Smooth muscle cell (in vitro differentiated cells): ENCODE data around the gene ZSCAN10. TPM values are rescaled to one million over a fixed set of nuclear protein-coding genes. Genes with fewer than 3 reads are reported as not detected.

Experiments
- DNase-seq: peaks from one replicate; lab custom pipeline; 2025; ENCODE audit not compliant: unreplicated experiment; lab: John Stamatoyannopoulos, UW
- H2AFZ ChIP-seq: fragments of 200-600 bp; sonication (generic); 2 replicates; pipeline ENCODE4 v1.6.0; 2016; ENCODE audit warnings: antibody characterized with exemption, low read depth, mild to moderate bottlenecking
- H3F3A ChIP-seq: fragments of 200-600 bp; sonication (generic); 2 replicates; pipeline ENCODE4 v1.6.0; 2017; ENCODE audit warnings: antibody characterized with exemption, low read depth
- H3K27ac ChIP-seq: fragments of 200-600 bp; sonication (generic); 2 replicates; pipeline ENCODE4 v1.5.1; 2016; ENCODE audit warnings: low read depth, mild to moderate bottlenecking
- H3K27me3 ChIP-seq: fragments of 200-600 bp; sonication (generic); 2 replicates; pipeline ENCODE4 v1.6.1; 2016; ENCODE audit warnings: low read depth, mild to moderate bottlenecking
- H3K36me3 ChIP-seq: fragments of 200-600 bp; sonication (generic); 2 replicates; pipeline ENCODE4 v1.5.1; 2016; ENCODE audit warnings: low read depth
- H3K4me1 ChIP-seq: fragments of 200-600 bp; sonication (generic); 2 replicates; pipeline ENCODE4 v1.5.1; 2016; ENCODE audit warnings: low read depth
- H3K4me2 ChIP-seq: fragments of 200-600 bp; sonication (generic); 2 replicates; pipeline ENCODE4 v1.6.0; 2016; ENCODE audit warnings: mild to moderate bottlenecking
- H3K4me3 ChIP-seq: fragments of 200-600 bp; sonication (generic); 2 replicates; pipeline ENCODE4 v1.5.1; 2016; ENCODE audit warnings: mild to moderate bottlenecking
- H3K79me2 ChIP-seq: fragments of 200-600 bp; sonication (generic); 2 replicates; pipeline ENCODE4 v1.6.0; 2016; ENCODE audit warnings: low read depth, mild to moderate bottlenecking
- H3K9ac ChIP-seq: fragments of 200-600 bp; sonication (generic); 2 replicates; pipeline ENCODE4 v1.6.0; 2016; ENCODE audit warnings: low read depth
- H3K9me3 ChIP-seq: fragments of 200-600 bp; sonication (generic); replicated peaks from 2 replicates; pipeline ENCODE4 v1.5.1; 2016; ENCODE audit warnings: low read depth
- H4K20me1 ChIP-seq: fragments of 200-600 bp; sonication (generic); 2 replicates; pipeline ENCODE4 v1.6.0; 2016; ENCODE audit warnings: low read depth
- WGBS: methylation state at CpG from one replicate; pipeline ENCODE4 v1.1.7; 2016; ENCODE audit warnings: low lambda C conversion rate; 5-methylcytosine and 5-hydroxymethylcytosine counted together
- polyA plus RNA-seq: library from polyadenylated mRNA; unstranded; fragments of >200 nt; fragmentation: Nextera tagmentation; extraction: Ambion mirVana; gene quantifications from 2 replicates; pipeline ENCODE4 v1.2.1, GENCODE V29; 2016
- total RNA-seq: library from RNA; depleted of rRNA; stranded (reverse); fragments of >200 nt; gene quantifications from 2 replicates; pipeline ENCODE4 v1.2.3, GENCODE V29; 2014
- TF ChIP-seq, protein P1 (sequence below): fragments of 200-600 bp; sonication (generic); IDR thresholded peaks from 2 replicates; pipeline ENCODE4 v1.5.1; 2017; ENCODE audit warnings: borderline replicate concordance, mild to moderate bottlenecking, antibody characterized with exemption; ENCODE audit not compliant: insufficient read depth, poor library complexity, severe bottlenecking

ZSCAN10 gene
- total and polyA plus RNA-seq, 2 experiments from 2014 or later: not detected

DNA sequence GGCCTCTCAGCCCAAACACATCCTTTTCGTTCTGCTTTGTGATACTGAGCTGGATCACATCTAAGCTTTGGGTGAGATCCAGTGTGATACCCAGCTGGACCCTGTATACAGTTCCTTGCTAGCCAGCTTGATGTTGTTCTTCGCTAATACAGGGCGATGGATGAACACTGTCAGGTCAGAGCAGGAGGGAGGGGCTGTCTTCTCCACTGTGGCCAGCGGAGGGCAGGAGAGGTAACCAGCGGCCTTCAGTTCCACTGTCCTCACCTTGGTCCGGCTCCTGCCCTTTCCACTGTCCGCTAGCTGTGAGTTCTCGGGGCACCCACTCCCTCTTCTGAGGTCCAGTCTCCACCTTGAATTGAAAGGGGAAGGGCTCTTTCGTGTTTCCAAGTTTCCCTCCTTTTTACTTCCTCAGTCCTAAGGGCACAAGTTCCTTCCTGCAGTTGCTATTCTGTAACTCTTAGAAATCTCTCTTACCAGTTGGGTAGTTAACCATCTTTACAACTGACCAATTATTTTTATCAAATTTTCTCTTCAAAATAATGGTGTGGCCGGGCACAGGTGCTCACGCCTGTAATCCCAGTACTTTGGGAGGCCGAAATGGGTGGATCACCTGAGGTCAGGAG, 32.8 kb upstream of the ZSCAN10 start:
- Histone ChIP-seq H3K4me3 (no peak overlapping the region), H3K4me1 (peaks cover 15% of the 10 kb centered on the region), H3K9me3 (no peaks in the 10 kb centered on the region), H3F3A (peaks cover 8% of the 10 kb centered on the region), H3K9ac (no peak overlapping the region), H3K79me2 (peaks cover 43% of the 10 kb centered on the region), H3K27ac (no peak overlapping the region), H3K4me2 (no peak overlapping the region), H4K20me1 (peaks cover 8% of the 10 kb centered on the region), H2AFZ (no peak overlapping the region), H3K27me3 (no peaks in the 10 kb centered on the region), H3K36me3 (no peaks in the 10 kb centered on the region)
- TF ChIP-seq, protein P1, sequence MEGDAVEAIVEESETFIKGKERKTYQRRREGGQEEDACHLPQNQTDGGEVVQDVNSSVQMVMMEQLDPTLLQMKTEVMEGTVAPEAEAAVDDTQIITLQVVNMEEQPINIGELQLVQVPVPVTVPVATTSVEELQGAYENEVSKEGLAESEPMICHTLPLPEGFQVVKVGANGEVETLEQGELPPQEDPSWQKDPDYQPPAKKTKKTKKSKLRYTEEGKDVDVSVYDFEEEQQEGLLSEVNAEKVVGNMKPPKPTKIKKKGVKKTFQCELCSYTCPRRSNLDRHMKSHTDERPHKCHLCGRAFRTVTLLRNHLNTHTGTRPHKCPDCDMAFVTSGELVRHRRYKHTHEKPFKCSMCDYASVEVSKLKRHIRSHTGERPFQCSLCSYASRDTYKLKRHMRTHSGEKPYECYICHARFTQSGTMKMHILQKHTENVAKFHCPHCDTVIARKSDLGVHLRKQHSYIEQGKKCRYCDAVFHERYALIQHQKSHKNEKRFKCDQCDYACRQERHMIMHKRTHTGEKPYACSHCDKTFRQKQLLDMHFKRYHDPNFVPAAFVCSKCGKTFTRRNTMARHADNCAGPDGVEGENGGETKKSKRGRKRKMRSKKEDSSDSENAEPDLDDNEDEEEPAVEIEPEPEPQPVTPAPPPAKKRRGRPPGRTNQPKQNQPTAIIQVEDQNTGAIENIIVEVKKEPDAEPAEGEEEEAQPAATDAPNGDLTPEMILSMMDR: peak; percentile 40
- no peak for DNase-seq
- WGBS: 82% methylated on average over 12 of the region's 12 CpGs

GRCh38 chr16:3129137-3130131, 30.3 kb upstream of the ZSCAN10 start:
- Histone ChIP-seq H4K20me1 (peaks cover 8% of the 10 kb centered on the region), H3K4me1 (peaks cover 15% of the 10 kb centered on the region), H3K4me3 (peak overlapping the region; percentile 22), H3K9ac (no peak overlapping the region), H3K4me2 (peak overlapping the region; percentile 80), H3K27ac (peak overlapping the region; percentile 3), H2AFZ (no peak overlapping the region), H3K36me3 (no peaks in the 10 kb centered on the region), H3K79me2 (peaks cover 24% of the 10 kb centered on the region), H3K9me3 (no peaks in the 10 kb centered on the region), H3K27me3 (no peaks in the 10 kb centered on the region), H3F3A (peaks cover 12% of the 10 kb centered on the region)
- WGBS: 53% methylated on average over 28 of the region's 28 CpGs
- TF ChIP-seq, protein P1: peak; percentile 72
- DNase-seq: peak; percentile 13

DNA sequence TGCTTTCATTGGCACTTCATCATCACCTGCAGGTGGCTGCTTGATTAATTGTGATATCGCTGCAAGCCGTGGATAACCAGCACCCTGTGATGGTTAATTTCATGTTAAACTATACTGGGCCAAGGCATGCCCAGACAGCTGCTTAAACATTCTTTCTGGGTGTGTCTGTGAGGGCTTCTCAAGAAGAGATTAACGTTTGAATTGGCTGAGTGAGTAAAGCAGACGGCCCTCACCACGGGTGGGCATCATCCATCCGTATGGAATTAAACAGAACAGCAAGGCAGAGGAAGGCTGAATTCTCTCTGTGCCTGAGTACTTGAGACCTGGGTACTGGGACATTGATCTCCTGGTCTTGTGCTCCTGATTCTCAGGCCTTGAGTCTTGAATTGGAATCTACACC, 28.7 kb upstream of the ZSCAN10 start:
- TF ChIP-seq, protein P1: no peak
- H3K27me3 ChIP-seq: no peaks in the 10 kb centered on the region
- DNase-seq: no peak
- no peak overlapping the region for H3K9ac ChIP-seq
- no peak overlapping the region for H2AFZ ChIP-seq
- H3K36me3 ChIP-seq: no peaks in the 10 kb centered on the region
- H3F3A ChIP-seq: peaks cover 12% of the 10 kb centered on the region
- H3K4me2 ChIP-seq: no peak overlapping the region
- H3K4me1 ChIP-seq: peaks cover 9% of the 10 kb centered on the region
- 80% methylated on average over 6 of the region's 6 CpGs for WGBS
- peaks cover 7% of the 10 kb centered on the region for H3K79me2 ChIP-seq
- peaks cover 5% of the 10 kb centered on the region for H4K20me1 ChIP-seq
- H3K27ac ChIP-seq: no peak overlapping the region
- no peaks in the 10 kb centered on the region for H3K9me3 ChIP-seq
- H3K4me3 ChIP-seq: no peak overlapping the region
